GM19193 (cell line): ENCODE measurements around the gene LARP1.
A peak's percentile ranks its signal among the peaks of the same experiment; 100 is the strongest.

ENCODE experiments used
- POLR2A ChIP-seq: IDR thresholded peaks from 4 replicates; pipeline ENCODE4 v1.6.1; 2011; ENCODE audit not compliant: insufficient read depth, insufficient read length; ENCODE audit errors: extremely low read depth

The LARP1 gene

GRCh38 chr5:154756009-154756867 lies 1.1 kb downstream of the LARP1 start:
- TF ChIP-seq POLR2A = peak; percentile 18

GRCh38 chr5:154756868-154757813 lies 2.0 kb downstream of the LARP1 start:
- TF ChIP-seq POLR2A = no peak

- no peak for TF ChIP-seq POLR2A
Observed at GRCh38 chr5:154757814-154758406, 2.7 kb downstream of the LARP1 start.

- no peak for TF ChIP-seq POLR2A
Observed at GRCh38 chr5:154758493-154758892, 3.3 kb downstream of the LARP1 start.

GRCh38 chr5:154758977-154759376 lies 3.8 kb downstream of the LARP1 start:
- TF ChIP-seq POLR2A = no peak

GRCh38 chr5:154761046-154761736 lies 6.0 kb downstream of the LARP1 start:
- no peak for TF ChIP-seq POLR2A

GRCh38 chr5:154762261-154762660 lies 7.1 kb downstream of the LARP1 start:
- TF ChIP-seq POLR2A = no peak

- TF ChIP-seq POLR2A = no peak
Observed at GRCh38 chr5:154762700-154763099, 7.5 kb downstream of the LARP1 start.

GRCh38 chr5:154764967-154765366 lies 9.8 kb downstream of the LARP1 start:
- no peak for TF ChIP-seq POLR2A

GRCh38 chr5:154765396-154765925 lies 10.3 kb downstream of the LARP1 start:
- TF ChIP-seq POLR2A = no peak

GRCh38 chr5:154766558-154767281 lies 11.5 kb downstream of the LARP1 start:
- no peak for TF ChIP-seq POLR2A

GRCh38 chr5:154767576-154767975 lies 12.4 kb downstream of the LARP1 start:
- TF ChIP-seq POLR2A = no peak

- TF ChIP-seq POLR2A = no peak
Observed at GRCh38 chr5:154768207-154768606, 13.0 kb downstream of the LARP1 start.

- no peak for TF ChIP-seq POLR2A
Observed at GRCh38 chr5:154770111-154770510, 14.9 kb downstream of the LARP1 start.
